Retina (tissue), 1 donor: Measurements from ENCODE around the gene PRRT4.

Experiments
- DNase-seq: peaks from one replicate; pipeline ENCODE4 v3.0.0-alpha.2; 2016

PRRT4 gene

DNA sequence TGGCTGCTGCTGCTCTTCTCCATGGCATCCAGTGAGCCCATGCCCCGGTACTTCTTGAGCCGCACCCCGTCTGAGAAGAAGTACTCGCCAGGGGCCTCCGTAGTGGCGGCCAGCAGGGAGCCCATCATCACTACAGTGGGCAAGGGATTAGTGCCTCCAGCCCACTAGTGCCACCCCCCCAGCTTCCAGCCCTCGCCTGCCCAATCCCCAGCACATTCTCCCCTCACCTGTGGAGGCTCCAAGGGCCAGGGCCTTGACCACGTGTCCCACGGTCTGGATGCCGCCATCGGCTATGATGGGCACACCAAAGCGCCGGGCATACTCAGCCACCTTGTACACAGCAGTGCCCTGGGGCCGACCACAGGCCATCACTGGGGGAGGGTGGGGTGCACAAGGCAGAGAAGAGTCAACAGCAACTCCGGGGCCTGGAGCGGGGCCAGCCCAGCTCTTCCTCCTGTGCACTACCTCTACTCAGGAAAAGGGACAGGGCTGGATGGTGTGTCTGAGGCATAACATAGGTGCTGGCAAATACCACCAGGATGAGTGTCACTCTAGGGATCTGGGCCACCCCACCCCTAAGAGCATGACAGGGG lies 33.5 kb upstream of the PRRT4 start:
- no peak for DNase-seq

DNA sequence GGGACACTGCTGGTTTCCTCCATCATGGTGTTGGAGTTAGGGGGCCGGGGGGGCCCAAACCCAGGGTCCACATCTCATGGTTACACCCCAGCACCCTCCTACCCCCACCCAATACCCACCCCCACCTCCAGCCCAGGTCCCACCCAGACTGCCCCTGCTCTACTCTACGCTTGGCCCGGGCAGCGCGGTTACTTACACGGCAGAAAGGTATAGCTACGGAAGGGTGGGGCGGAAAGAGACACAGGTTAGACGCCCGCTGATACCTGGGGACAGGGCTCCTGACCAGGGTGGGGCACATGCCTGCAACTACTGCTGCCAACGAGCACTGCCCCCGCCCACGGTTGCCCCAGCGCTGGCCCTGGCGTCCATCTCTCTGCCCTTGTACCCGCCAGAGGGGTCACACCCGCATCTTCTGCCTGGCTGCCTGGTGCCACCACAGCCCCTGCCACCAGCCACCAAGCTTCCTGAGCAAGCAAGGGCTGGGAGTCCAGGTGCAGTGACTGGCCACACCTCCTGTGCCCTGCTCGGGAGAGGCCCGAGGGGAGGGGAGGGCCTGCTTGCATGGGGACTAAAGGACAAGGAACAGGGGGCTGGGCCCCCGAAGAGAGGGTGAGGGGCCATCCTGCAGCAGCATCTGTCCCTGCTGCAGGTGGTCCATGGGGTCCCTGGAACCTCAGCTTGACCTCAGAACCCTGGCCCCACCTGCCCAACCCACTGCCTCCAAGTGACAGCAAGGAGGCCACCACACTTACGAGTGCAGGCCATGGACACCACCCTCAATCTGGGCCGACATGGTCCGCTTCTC lies 32.2 kb upstream of the PRRT4 start:
- DNase-seq: no peak

DNA sequence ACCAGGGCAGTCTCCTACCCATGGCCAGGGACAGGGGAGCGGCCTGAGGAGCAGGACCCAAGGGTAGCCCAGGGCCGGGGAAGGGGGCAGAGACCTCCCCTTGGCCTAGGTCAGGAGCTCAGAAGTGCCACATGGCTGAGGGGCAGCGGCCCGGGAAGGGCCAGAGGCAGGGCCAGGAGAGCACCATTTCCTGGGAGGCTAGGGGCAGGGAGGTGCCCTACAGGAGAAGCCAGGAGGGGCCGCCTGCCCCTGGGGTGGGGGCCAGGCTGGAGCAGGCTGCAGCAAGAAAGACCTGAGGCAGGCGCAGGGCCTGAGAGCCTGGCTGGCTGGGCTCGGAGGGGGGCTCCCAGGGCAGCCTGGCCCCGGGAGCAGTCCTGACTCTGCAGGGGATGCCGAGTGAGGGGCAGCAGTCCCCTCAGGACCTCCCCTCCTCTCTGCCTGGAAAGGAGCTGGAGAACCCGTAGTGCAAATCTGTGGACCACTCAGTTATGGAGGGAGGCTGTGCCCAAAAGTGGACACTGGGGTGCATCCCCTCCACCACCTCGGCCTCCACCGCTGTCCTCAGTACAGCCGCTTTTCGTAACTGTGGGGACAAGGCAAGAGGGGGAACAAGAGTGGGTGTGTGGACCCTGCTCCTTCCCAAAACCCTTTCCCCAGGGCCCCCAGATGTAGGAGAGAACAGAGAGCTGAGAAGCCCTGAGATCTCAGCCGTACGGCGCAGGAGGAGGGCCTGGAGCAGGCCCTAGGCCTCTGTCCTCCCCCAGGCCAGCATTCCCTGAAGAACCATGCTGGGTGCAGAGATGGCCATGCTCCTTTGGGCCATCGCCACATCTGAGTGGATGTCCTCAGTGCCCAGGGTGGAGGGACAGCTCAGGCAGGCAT lies 31.2 kb upstream of the PRRT4 start:
- no peak for DNase-seq

DNA sequence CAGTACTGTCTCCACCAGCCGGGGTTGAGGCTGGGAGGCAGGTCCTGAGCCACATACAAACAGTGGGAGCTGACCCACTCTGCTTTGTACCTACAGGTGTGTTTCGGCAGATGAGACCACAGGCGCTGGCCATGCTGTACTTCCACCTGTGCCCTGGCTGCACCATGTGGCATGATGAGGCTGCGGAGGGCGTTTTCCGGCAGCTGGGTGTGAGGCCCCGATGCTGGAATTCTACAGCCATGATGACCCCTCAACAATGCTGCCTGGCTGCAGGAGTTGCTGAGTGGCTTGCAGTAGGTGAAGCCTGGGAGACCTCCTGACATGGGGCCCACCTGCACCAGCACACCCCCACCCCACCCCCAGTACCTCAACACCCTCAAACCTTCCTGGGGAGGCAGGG lies 30.3 kb upstream of the PRRT4 start:
- no peak for DNase-seq

DNA sequence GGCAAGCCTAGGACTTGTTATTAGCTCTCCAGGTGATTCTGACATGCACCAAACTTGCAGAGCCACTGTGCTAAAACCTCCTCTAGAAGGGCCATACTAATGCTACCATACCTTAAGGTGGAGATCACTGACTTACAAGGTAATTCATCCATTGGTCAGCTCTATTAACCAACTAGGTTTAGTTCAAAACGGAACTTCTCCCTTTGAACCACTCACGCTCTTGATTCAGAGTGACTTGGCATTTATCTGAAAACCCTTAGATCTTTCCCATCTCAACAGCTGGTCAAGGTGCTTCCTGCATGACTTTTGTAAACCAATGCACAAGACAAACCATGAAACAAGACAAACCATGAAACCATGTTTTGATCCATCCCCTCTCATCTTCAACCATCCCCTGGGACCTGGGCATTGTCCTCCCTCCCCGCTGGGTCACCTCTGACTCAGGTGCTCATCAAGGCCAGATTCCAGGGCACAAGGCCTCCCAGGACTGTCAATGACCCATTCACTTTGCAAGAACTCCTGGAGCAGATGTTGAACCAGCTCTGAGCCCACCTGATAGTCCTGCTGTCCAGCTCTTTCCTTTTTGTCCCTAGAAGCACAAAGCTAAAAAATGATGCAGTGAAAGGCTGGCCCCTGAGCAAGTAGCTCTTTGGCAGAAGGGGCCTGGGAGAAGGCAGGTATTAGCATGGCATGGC lies 29.5 kb upstream of the PRRT4 start:
- DNase-seq: no peak

DNA sequence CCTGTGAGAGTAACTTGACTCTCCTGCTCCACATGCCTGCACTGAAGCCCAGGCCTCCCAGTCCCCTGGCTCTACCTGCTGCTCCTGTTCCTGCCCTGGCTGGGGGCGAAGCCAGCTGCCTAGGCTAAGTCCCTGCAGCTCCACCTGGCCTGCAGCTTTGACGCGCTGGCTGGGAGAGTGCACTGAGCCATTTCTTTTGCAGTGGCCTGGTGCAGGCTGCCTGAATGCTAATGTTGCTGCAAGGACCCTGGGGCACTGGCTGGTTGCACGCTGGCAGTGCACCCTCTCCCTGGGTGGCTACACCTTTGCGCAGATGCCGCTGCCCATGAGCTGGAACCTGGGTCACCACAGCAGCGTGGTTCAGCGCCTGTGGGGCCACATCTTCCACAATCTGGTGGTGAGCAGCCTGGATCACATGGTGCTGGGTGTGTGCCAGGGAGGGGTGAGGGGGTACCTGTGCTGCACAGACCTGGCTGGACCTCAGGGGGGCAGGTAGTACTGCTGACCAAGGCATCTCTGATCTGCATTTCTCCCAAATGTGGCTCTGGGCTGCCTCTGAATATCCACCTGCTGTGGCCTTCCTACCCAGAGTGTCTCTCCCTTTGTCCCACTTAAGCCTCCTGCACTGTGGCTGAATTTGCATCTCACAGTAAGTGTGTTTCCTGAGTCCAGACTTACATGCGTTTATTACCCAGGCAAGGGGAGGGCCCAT lies 28.3 kb upstream of the PRRT4 start:
- no peak for DNase-seq

DNA sequence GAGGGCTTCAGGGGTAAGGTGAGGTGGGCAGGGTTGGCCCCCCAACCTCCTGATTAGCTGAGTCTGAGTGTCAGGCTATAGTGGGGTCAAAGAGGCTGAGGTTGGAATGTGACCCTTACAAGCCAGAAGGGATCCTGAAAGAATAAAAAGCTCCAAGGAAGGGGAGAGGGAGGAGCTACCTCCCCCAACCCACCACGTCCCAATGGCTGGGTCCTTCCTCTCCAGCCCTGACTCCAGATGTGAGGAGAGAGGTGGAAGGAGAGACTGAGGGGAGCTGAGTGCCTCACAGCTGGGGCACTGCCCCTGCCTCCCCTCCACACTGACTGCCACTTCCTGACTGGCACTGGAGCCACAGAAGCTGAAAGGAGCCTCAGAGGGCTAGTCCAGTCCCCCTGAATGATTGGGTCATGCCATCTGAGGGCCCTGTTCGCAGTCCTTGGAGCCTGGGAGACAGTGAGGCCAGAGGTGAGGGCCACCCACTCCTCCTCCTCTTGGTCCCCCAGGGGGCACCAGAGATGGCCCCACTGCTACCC lies 27.7 kb upstream of the PRRT4 start:
- no peak for DNase-seq

DNA sequence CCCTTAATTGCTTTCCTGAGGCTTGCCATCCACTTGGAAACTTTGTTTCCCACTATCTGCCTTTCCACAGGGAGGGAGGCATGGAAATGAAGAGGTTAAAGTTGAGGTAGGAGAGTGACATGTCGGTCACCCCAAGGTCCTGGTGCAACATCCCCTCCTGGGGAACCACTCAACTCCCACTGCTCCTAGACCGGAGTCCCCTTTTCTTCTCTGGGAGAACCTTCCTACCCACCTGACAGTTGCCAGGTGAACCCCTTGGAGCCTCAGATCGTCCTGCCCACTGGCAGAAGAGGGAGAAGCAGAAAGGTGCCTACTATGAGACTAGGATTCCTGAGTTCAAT lies 26.6 kb upstream of the PRRT4 start:
- no peak for DNase-seq

DNA sequence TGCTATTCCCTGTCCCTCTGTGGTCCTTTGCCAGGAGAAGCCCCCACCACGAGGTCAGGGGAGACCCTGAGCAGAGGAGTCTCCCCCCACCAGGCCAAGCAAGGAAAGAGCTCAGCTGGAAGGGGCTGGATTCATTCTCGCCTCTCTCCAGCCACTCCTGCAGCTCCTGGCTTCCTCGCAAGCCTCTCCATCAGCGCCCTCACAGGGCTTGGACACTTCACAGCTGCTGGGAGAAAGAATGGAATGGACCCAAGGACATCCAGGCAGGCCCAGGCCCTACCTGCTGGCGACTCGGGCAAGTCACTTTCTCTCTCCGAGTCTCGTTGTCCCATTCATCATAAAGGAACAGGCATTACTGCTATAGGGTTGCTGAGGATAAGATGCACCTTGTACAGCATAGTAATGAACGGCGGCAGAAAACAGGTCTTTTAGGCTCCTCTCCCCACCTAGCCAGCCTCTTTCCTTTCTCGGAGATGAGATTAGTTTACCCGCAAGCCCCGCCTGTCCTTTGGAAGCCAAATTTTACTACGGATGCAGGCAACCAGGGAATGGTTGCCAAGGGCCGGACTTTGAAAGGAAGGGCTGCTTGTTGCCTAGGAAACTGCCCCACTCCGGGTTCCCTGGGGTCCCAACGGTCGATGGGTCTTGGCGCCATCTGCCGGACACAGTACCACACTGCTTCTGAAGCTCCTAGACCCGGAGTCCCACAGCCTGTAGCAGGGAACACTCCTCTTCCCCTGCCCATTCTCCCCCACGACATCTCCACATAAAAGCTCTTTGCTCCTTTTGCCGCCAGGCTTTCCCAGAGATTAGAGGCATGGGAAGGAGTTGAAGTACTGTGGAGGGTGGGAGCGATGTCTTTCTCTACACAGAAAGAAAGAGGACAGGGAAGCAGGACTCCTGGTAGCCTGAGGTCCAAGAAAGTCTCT lies 26.0 kb upstream of the PRRT4 start:
- DNase-seq: peak; percentile 90

DNA sequence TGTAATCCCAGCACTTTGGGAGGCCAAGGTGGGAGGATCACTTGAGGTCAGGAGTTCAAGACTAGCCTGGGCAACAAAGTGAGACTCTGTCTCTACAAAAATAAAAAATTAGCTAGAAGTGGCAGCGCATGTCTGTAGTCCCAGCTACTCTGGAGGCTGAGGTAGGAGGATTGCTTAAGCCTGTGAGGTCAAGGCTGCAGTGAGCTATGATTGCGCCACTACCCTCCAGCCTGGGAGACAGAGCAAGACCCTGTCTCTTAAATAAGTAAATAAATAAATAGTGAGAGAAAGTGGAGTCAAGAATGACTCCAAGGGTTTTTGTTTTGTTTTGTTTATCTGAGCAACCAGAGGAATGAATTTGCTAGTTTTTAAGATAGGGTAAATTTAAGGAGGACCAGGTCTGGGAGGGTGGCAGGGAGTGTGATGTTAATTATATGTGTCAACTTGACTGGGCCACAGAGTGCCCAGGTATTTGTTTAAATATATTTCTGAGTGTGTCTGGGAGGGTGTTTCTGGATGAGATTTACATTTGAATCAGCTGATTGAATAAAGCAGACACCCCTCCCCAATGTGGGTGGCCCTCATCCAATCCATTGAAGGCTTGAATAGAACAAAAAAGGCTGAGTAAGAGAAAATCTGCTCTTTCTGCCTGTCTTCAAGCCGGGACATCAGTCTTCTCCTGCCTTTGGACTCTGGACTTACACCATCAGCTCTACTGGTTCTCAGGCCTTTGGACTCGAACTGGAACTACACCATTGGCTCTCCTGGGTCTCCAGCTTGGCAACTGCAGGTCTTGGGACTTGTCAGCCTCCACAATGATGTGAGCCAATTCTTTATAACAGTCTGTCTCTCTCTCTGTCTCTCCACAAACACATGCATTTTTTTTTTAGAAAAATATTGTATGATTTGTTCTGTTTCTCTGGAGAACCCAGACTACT lies 24.8 kb upstream of the PRRT4 start:
- no peak for DNase-seq

DNA sequence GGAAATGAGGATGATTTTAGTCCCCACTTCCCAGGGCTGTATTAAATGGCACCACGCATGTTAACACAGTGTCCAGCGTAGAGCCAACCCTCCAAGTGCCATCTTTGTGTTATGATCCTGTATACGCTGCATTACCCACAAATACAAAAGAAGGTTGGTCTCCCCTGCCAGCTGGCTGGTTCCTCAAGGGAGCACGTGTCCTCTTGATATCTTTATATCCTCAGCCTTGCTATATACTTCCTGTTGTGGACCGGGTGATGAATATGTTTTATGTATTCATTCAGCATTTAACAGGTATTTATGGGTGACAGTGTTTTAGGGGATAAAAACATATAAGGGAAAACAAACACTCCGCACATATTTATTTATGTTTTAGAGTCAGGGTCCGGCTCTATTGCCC lies 23.2 kb upstream of the PRRT4 start:
- no peak for DNase-seq

DNA sequence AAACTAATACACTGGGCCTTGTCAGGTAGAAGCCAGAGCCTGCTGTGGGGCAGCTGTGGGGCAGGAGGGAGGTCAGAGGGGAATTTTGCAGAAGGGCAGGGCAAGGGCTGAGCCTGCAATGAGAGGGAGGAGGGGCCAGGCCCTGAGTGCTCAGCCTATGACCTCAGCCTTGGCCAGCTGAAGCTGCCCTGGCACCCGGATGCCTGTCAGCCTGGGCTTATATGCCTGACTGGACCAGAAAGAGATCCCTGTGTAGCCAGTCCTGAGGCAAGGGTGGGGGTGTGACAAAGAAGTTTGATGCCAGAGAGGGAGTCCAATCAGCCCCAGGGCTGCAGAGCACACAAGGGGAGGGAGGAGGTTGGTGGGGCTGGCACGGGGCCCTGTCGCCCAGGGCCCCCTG lies 22.3 kb upstream of the PRRT4 start:
- DNase-seq: no peak

DNA sequence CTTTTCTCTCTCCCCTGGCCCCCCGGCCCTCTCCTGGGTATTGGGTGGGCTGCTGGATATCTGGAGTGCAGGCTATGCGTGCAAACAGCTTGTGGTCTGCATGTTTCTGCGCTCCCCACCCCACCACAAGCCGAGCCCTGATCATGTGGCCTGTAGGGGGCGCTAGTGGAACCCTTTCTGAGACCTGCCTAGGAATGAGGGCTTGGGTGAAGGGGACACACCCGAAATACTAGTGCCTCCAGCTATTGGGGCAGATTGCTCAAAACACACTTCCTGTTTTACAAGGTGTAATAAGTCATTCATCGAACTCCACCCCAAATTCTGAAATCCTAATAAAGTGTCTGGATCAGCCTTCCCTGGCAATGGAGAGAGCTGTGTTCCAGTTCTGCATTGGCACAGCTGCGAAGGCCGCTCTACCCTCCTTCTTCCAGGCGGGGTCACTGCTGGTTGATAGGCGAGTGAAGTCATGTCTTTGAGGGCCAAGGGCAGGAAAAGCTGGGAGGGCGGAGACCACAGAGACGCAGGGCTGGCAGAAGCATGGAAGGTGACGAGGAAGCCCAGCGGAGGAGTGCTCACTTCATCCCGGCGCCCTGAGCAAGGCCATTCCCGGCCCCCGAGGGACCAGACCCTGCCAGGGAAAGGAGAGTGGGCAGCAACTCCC lies 19.8 kb upstream of the PRRT4 start:
- no peak for DNase-seq

DNA sequence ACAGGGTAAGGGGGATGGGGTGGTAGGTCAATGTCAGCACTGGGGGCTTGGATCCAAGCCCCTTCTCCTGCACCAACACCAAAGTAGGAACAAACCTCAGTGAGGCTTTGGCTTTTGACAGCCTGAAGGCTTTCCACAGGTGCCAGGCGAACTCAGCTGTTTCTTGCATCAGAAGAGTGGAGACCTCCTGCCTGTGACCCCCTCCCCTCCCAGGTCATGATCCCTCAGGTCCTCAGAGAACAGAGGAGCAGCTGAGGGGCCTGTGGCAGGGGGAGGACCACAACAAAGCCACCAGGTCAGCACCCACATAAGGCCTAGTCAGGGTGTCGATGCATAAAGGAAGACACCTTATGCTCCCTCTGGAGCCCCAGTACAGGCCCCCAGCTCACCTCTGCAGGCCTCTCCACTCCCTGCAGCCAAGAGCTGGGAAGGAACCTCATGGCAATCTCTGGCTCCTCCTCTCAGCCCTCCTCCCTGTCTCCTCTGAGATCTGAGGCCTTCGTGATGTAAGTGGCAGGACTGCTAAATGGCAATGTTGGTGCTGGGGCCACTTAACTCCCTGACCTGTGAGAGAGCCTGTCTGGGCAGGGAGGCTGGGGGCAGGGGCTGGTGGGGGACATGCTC lies 19.1 kb upstream of the PRRT4 start:
- DNase-seq: no peak

DNA sequence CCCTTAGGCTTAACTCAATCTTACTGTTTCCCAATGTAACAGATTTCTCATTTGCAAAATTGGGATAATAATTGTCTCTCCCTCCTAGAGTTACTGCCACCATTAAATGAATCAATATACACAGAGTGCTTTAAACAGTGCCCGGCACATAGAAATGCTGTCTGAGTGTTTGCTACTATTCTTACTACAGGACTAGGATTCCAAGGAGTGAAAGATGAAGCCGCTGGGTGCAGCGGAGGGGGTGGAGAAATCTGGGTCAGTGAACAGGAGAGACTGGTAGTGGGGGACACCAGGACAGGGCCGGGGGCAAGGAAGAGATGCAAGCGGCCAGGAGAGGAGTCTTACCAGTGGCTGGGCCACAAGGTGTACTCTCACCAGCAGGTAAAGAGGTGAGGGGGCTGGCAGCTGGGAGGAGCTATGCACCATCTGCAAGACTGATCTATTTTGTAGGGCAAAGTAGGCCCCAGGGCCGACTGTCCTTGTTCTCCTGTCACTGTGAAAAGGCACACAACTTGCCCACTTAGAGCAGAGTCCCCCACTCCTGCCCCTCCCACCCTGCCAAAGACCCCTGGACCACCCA lies 18.5 kb upstream of the PRRT4 start:
- DNase-seq: peak; percentile 46

DNA sequence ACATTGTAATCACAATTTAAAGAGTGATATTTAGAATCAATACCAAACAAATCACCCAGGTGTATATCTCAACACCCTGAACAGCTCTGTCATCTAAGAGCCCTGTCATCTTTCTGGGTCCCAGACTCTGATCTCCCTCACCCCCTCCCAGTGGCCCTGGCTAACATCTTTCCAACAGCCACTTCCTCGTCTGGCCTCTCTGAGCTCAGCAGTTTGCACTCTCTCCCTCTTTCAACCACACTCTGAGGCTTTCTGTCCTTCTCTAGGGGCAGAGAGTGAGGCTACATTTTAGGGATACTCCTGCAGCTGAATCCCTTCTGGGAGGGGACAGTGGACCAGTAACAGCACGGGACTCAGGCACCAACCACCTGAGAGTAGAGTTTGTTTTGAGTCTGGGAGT lies 17.1 kb upstream of the PRRT4 start:
- DNase-seq: no peak

DNA sequence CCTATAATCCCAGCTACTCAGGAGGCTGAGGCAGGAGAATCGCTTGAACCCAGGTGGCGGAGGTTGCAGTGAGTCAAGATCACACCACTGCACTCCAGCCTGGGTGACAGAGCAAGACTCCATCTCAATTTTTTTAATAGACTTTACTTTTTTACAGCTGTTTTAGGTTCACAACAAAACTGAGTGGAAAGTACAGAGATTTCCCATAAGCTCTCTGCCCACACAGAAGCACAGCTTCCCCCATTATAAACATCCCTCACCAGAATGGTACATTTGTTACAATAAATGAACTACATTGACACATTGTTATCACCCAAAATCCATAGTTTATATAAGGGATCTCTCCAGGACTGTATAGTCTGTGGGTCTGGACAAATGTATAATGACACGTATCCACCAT lies 14.6 kb upstream of the PRRT4 start:
- DNase-seq: no peak

DNA sequence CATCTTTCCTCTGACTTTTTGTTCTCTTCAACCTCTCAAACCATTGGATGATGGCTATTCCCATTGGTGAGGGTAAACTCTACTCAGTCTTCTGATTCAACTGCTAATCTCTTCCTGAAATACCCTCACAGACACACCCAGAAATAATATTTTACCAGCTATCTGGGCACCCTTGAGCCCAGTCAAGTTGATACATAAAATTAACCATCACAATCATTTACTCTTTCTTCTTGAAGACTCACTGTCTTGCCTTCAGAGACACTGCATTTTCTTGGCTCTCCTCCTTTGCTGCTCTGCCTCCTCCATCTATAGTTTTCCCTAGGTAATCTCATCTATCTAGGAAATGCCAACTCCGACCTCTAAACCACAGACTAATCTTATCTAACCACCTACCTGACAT lies 12.6 kb upstream of the PRRT4 start:
- DNase-seq: no peak

DNA sequence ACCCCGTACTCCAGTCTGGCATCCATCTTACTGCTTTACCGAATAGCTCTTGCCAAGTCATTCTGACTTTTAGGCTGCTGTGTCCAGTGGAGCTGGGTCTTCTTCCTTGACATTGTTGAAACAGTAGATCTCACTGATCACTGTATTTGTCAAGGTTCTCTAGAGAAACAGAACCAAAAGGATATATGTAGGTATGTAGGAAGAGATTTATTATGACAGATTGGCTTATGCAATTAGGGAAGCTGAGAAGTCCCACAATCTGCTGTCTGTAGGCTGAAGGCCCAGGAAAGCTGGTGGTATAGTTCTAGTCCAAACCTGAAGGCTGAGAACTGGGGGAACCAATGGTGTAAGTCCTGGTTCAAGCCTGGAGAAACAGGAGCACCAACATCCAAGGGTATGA lies 12.1 kb upstream of the PRRT4 start:
- DNase-seq: no peak
